ENCODE measurements around the gene PAQR8.

- peak; percentile 21; the same call in 1 of the 2 replicates for TF ChIP-seq CTCF (IDR thresholded peaks at IDR 0.05)
- no peak for TF ChIP-seq POLR2AphosphoS5 (IDR thresholded peaks at IDR 0.05; ENCODE audit: low read depth, low read length)
- no peak for TF ChIP-seq REST (IDR thresholded peaks at IDR 0.05; ENCODE audit: insufficient read depth in 1 of 2, low read depth in 2 of 2, low read length in 1 of 2)
Measured at GRCh38 chr6:52362443-52363227, 684 bp downstream of the PAQR8 start.

All from Panc1 (cell line).